HG02798 (cell line): Measurements from ENCODE around the gene GRIK1.
A peak's percentile ranks its signal among the peaks of the same experiment; 100 is the strongest.

ENCODE experiments used
- ATAC-seq: cut with Tn5 transposase; IDR thresholded peaks from one replicate; pipeline ENCODE4 v1.9.1; 2021; ENCODE audit warnings: mild to moderate bottlenecking; ENCODE audit not compliant: unreplicated experiment, poor library complexity

GRIK1 gene

GRCh38 chr21:29508301-29508700 is 431.5 kb downstream of the GRIK1 start:
- no peak for ATAC-seq

DNA sequence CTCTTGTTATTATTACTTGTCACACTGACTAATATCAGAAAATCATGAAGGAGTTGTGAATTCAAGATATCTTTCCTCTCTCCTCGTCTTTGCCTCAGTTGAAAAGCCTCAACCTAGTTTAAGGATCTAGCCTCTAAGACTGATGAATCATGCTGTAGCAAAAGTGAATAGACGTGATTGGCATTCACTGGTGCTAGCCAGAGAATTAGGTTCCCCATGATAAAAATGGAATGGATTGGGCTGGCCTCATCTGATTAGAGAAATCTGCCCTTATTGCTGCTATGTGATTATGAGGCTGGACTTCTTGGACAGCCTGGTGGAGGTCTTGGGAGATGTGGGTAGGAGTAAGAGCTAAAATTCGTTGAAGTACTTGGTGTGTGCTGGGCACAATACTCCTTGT is 432.8 kb downstream of the GRIK1 start:
- no peak for ATAC-seq

DNA sequence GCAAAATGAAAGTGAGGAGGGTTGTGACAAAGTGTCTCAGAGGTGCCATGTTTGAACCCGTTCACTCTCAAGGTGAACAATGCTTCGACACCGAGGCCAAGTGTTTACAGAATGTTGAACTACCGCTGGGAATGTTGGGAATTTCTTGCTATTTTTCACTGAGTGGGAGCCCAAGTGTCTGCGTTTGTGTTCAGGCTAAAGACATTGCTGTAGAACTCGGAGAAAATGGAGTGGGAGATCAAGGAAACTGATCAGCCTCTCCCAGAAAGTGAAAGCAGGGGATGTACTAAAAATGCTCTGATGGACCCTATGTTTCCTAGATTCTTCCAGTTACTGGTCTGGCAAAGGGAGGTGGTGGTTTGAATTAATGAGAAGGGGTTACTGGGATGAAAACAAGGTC is 433.6 kb downstream of the GRIK1 start:
- ATAC-seq, result no peak

DNA sequence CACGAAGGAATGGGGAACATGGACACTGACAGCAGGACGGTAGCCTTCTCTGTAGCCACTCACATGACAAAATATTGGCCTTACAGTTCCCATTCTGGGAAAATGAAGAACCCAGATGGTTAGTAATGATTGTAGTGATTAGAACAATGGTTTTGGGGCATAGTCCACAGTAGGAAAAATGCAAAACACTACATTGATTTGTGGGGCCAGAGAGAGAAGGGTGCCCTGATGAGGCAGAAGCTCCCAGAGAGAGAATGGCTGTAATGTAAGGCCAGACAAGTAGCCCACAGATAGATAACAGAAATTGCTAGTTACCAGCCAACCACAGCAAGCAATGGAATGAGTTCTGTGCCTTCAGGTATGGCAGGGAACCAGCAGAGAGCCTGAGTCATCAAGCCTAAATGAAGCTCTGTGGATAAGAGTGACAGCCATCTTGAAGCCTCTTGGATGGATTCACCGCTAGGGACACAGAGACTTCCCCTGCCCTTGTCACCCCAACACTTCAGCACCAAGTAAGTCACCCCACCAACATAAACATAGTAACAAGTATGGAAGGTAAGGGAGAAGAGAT is 435.0 kb downstream of the GRIK1 start:
- no peak for ATAC-seq

- ATAC-seq, result no peak
Observed at GRCh38 chr21:29501451-29501850, 438.3 kb downstream of the GRIK1 start.

GRCh38 chr21:29499734-29500343 is 440.0 kb downstream of the GRIK1 start:
- peak; percentile 39 for ATAC-seq

GRCh38 chr21:29499229-29499628 is 440.6 kb downstream of the GRIK1 start:
- no peak for ATAC-seq

DNA sequence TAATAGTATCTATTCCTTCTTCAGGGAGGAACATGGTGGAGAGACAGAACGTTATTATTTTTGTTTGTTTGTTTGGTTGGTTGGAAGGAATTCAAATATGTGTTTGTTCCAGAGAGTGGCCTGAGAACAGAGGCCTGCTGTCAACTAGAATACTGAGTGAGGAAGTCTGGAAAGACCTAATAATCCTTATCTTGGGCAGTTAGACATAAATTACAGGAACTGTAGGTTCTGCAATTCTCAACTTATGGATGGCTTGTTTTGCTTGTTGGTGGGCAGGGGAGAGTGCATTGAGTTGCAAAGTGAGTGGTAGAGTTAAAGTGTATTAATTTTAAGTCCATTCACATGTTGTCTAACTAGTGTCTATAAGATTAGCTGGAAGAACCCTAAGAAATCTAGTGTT is 443.5 kb downstream of the GRIK1 start:
- no peak for ATAC-seq

- no peak for ATAC-seq
Observed at GRCh38 chr21:29490016-29490415, 449.8 kb downstream of the GRIK1 start.

DNA sequence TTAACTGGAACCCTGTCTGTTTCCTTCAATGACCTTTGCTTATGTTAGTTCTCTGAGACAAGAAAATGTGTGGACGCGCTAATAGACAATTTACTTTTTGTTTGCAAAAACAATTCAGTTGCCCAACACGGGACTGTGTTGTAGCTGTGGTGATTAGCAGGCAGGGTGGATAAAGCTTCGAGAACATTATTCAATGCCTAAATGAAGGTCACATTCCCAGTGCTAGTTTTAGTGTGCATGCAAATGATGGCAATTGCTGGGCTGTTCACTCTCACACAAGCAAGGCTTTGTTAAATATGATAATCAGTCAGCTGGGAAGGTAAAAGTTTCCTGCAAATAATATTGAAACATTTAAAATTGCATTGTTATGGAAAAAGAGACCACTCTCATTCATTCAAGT is 452.6 kb downstream of the GRIK1 start:
- no peak for ATAC-seq
